Spleen (tissue), 11 donors: ENCODE data around the gene IRF6. TPM values are rescaled to one million over a fixed set of nuclear protein-coding genes. Genes with fewer than 3 reads are reported as not detected.

Source experiments
- DNase-seq: peaks from one replicate; pipeline ENCODE4 v3.0.0-alpha.2; 2020
- H3K27ac ChIP-seq, 8 donors: fragments of 200-600 bp; sonication (generic) in 7 of 8; 1 replicate in 4 of 8; 2 replicates in 4 of 8; pipeline versions ENCODE4 v1.5.0 to v1.8.0; 2016 to 2021; ENCODE audit warnings: inconsistent platforms in 4 of 8, mild to moderate bottlenecking in 4 of 8, moderate library complexity in 1 of 8
- H3K27me3 ChIP-seq, 7 donors: fragments of 200-600 bp; sonication (generic) in 6 of 7; replicated peaks in 1 of 7; 1 replicate in 4 of 7; 2 replicates in 3 of 7; pipeline versions ENCODE4 v1.5.0 to v1.8.0; 2016 to 2021; ENCODE audit warnings: inconsistent platforms in 3 of 7, mild to moderate bottlenecking in 1 of 7
- H3K36me3 ChIP-seq, 6 donors: fragments of 200-600 bp; sonication (generic) in 5 of 6; 1 replicate in 4 of 6; 2 replicates in 2 of 6; pipeline versions ENCODE4 v1.5.0 to v1.8.0; 2016 to 2021; ENCODE audit warnings: inconsistent platforms in 2 of 6
- H3K4me1 ChIP-seq, 6 donors: fragments of 200-600 bp; sonication (generic) in 5 of 6; 1 replicate in 3 of 6; 2 replicates in 3 of 6; pipeline versions ENCODE4 v1.5.0 to v1.8.0; 2016 to 2021; ENCODE audit warnings: inconsistent platforms in 3 of 6
- H3K4me3 ChIP-seq, 8 donors: fragments of 200-600 bp; sonication (generic) in 7 of 8; 1 replicate in 4 of 8; 2 replicates in 4 of 8; pipeline versions ENCODE4 v1.5.0 to v1.8.0; 2016 to 2021; ENCODE audit warnings: inconsistent platforms in 4 of 8, mild to moderate bottlenecking in 4 of 8, moderate library complexity in 2 of 8
- H3K9me3 ChIP-seq, 8 donors: fragments of 200-600 bp; sonication (generic) in 7 of 8; 1 replicate in 4 of 8; 2 replicates in 4 of 8; pipeline versions ENCODE4 v1.5.0 to v1.8.0; 2016 to 2021; ENCODE audit warnings: inconsistent platforms in 4 of 8
- POLR2A ChIP-seq, 3 donors: fragments of 450-650 bp; IDR thresholded peaks; one replicate each; pipeline ENCODE4 v1.5.1; 2017; ENCODE audit warnings: antibody characterized with exemption in 3 of 3, mild to moderate bottlenecking in 1 of 3
- POLR2AphosphoS5 ChIP-seq, 3 donors: sonication (generic); formaldehyde crosslinking; IDR thresholded peaks; one replicate each; pipeline ENCODE4 v1.5.1; 2017; ENCODE audit warnings: antibody characterized with exemption in 3 of 3
- WGBS, 5 donors: extraction: QIAGEN DNeasy Blood & Tissue Kit in 3 of 5; methylation state at CpG; one replicate each; pipeline versions ENCODE4 v1.1.5 to v1.1.7; 2013 to 2018; 5-methylcytosine and 5-hydroxymethylcytosine counted together
- intact Hi-C: fragments of 100-400 bp; cut with DNase I; formaldehyde crosslinking; loops from one replicate; pipeline ENCODE4 v1.15.0; 2023; ENCODE audit warnings: low total_unique reads
- polyA plus RNA-seq, 3 donors: library from polyadenylated mRNA; stranded (reverse); fragments of 200-250 nt; gene quantifications; one replicate each; pipeline ENCODE4 v1.2.1, GENCODE V29; 2013
- total RNA-seq, 7 donors: library from RNA; depleted of rRNA in 3 of 7; stranded (reverse); fragments of >200 nt in 3 of 7; fragmentation: NEBNext Ultra II Directional in 4 of 7; extraction: Animal tissue kit (Norgen Biotek cat#: 25700) in 4 of 7; gene quantifications; one replicate each; pipeline versions ENCODE4 v1.1.0 to v1.2.1, GENCODE V29; 2016 to 2021
- TF ChIP-seq, protein P1 (sequence below), 11 experiments: fragments of 200-600 bp in 7 of 11; fragments of 450-650 bp in 4 of 11; sonication (generic) in 4 of 11; IDR thresholded peaks in 8 of 11; conservative IDR thresholded peaks in 3 of 11; 1 replicate in 7 of 11; 2 replicates in 4 of 11; pipeline versions ENCODE4 v1.4.0 to v1.8.0; 2016 to 2021; ENCODE audit warnings: antibody characterized with exemption in 11 of 11, inconsistent platforms in 4 of 11, mild to moderate bottlenecking in 1 of 11
- donor health status: healthy with polysubstance abuse.
- donor health status: DM: no; HTN: no; CAD: no; lungs with moderate emphysema.
- donor health status: DM: no; HTN: no; CAD: no.
- donor health status: Bipolar disorder and iron deficiency.
- donor health status: healthy.
- donor health status: DM: no; HTN: no; CAD: no.
- donor health status: DM: yes; HTN: yes; CAD: no.

Gene IRF6
- total and polyA plus RNA-seq, 10 donors: 0.59 to 5.6 (median 3.4) TPM

DNA sequence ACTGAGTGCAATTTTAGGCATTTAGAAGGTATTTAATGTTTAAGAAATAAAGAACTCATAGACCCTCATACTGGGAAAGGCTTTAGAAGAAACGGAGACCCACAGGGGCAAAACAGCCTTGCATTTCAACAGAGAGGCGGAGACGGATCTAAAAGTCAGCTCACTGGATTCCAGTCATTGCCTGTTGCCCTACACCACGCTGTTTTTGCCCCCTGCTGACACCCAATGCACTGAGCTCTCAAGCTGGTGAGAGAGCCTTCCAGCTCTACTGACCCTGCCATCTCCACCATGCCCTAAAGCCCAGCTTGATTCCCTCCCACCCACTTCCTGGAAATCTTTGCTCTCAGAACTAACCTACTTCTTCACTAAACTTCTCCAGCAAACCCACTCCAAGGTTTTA is 57.3 kb downstream of the IRF6 start:
- Histone ChIP-seq H3K4me1 (peaks cover 13 to 71% (median 45%) of the 10 kb centered on the region in 6 donors), H3K36me3 (no peaks in the 10 kb centered on the region), H3K27ac (peak overlapping the region in 6 of 8 donors; percentile 26 to 85 (median 74)), H3K4me3 (no peak overlapping the region), H3K27me3 (no peaks in the 10 kb centered on the region), H3K9me3 (no peaks in the 10 kb centered on the region)
- TF ChIP-seq, protein P1, sequence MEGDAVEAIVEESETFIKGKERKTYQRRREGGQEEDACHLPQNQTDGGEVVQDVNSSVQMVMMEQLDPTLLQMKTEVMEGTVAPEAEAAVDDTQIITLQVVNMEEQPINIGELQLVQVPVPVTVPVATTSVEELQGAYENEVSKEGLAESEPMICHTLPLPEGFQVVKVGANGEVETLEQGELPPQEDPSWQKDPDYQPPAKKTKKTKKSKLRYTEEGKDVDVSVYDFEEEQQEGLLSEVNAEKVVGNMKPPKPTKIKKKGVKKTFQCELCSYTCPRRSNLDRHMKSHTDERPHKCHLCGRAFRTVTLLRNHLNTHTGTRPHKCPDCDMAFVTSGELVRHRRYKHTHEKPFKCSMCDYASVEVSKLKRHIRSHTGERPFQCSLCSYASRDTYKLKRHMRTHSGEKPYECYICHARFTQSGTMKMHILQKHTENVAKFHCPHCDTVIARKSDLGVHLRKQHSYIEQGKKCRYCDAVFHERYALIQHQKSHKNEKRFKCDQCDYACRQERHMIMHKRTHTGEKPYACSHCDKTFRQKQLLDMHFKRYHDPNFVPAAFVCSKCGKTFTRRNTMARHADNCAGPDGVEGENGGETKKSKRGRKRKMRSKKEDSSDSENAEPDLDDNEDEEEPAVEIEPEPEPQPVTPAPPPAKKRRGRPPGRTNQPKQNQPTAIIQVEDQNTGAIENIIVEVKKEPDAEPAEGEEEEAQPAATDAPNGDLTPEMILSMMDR (IDR thresholded peaks at IDR 0.05 in 8 of 11, conservative IDR thresholded peaks at IDR 0.05 in 3 of 11): no peak
- TF ChIP-seq POLR2AphosphoS5 (IDR thresholded peaks at IDR 0.05) (no peak), POLR2A (IDR thresholded peaks at IDR 0.05) (no peak)
- intact Hi-C loops: no loop called here
- no peak for DNase-seq
- WGBS, 5 donors: 66 to 86% (median 72%) methylated on average over 4 of the region's 4 CpGs

DNA sequence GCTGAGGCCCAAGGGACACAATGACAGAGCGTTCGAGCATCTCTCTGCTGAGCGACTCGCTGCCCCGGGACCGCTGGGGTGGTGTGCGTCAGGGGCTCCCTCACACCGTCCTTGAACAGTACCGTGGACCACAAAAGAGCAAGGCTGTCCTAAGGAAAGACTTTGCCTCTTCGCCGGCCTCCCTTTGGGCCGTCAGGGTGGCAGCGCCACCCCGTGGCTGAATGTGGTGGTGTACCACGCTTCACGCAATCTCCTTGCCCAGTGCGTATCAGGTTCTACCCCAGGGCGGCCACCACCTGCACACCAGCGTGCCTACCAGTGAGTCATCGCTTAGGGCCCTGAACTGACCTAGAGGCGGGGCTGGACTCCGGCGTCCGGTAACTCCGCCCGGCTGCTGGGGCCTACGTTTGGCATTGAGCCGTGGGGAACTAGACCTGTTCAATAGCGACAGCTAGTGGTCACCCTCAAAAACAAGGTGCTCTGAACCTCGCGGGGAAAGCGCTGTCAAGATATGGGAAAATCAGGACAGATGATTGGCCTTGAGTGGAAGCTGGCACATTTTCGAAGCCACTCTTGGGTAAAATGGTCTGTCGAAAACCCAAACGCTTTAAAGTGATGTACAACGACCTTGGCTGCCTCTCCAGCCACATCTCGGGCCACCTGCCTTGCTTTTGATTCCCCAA is 58.2 kb downstream of the IRF6 start:
- peaks cover 13 to 65% (median 45%) of the 10 kb centered on the region in 6 donors for H3K4me1 ChIP-seq
- TF ChIP-seq POLR2A (IDR thresholded peaks at IDR 0.05) (no peak), POLR2AphosphoS5 (IDR thresholded peaks at IDR 0.05) (peak; percentile 70 to 90 (median 79))
- TF ChIP-seq, protein P1 (IDR thresholded peaks at IDR 0.05 in 8 of 11, conservative IDR thresholded peaks at IDR 0.05 in 3 of 11): peak; percentile 87 to 99 (median 96)
- intact Hi-C loops: no loop called here
- H3K27me3 ChIP-seq: no peaks in the 10 kb centered on the region
- peak; percentile 97 for DNase-seq
- H3K36me3 ChIP-seq: no peaks in the 10 kb centered on the region
- H3K27ac ChIP-seq: peak overlapping the region in 7 of 8 donors; percentile 26 to 85 (median 69)
- WGBS, 5 donors: 13 to 15% (median 14%) methylated on average over 24 to 37 of the region's 37 CpGs
- peak overlapping the region; percentile 8 to 65 (median 26) for H3K4me3 ChIP-seq
- no peaks in the 10 kb centered on the region for H3K9me3 ChIP-seq

DNA sequence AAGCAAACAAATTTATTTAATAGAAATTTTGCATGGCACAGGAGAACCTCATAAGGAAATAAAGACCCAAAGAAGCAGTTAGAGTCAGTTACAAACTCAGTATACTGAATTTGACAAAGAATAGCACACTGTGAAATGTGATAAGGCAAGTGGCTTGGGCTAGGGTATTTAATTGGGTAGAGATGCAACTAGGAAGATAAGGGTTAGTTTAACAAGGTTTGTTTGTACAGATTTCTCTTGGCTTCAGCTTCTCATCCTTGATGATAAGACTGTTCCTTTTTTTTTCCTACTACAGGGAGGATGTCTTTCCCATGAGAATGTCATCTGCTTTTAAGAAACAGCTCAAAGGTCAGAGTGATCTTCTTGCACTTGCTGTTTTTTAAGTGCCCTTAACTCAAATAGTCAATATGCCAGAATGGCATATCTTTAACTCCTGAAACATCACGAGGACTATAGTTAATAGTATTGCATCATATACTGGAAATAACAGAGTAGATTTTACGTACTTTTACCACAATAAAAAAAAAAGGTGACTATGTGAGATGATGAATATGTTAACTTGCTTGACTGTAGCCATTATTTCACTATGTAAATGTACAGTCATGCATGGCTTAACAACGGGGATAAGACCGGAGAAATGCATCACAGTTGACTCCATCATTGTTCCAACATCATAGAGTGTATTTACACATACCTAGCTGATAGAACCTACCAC is 59.3 kb downstream of the IRF6 start:
- peak overlapping the region in 4 of 8 donors; percentile 55 to 85 (median 80) for H3K27ac ChIP-seq
- 64 to 79% (median 66%) methylated on average over 4 of the region's 4 CpGs for whole genome bisulfite sequencing, 5 donors
- no peaks in the 10 kb centered on the region for H3K27me3 ChIP-seq
- no peaks in the 10 kb centered on the region for H3K9me3 ChIP-seq
- no peak overlapping the region for H3K4me3 ChIP-seq
- intact Hi-C loops: no loop called here
- TF ChIP-seq, protein P1 (IDR thresholded peaks at IDR 0.05 in 8 of 11, conservative IDR thresholded peaks at IDR 0.05 in 3 of 11): peak in 1 of 11 experiments; percentile 18
- no peak for TF ChIP-seq POLR2AphosphoS5 (IDR thresholded peaks at IDR 0.05)
- no peak for TF ChIP-seq POLR2A (IDR thresholded peaks at IDR 0.05)
- no peak for DNase-seq
- H3K4me1 ChIP-seq: peaks cover 9 to 54% (median 36%) of the 10 kb centered on the region in 6 donors
- H3K36me3 ChIP-seq: no peaks in the 10 kb centered on the region

DNA sequence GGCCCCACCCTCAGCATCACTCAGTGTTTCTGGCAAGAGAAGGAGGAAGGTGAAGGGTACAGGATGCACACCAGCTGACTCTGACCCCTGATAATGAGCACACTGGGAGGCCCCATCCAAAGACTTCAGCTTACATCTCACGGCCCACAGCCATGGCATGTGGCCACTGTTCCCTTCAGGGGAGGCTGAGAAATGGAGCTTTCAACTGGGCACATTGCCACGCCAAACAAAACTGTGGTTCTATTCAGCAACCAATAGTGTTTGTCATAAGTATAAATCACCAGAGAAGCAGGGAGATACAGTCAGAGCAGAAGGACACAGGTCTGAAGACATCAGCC is 62.8 kb downstream of the IRF6 start:
- Histone ChIP-seq H3K27me3 (no peaks in the 10 kb centered on the region), H3K27ac (peak overlapping the region in 3 of 8 donors; percentile 49 to 59 (median 51)), H3K4me1 (peaks cover 2 to 20% (median 12%) of the 10 kb centered on the region in 6 donors), H3K9me3 (no peaks in the 10 kb centered on the region), H3K4me3 (no peak overlapping the region), H3K36me3 (no peaks in the 10 kb centered on the region)
- intact Hi-C loops: no loop called here
- TF ChIP-seq POLR2AphosphoS5 (IDR thresholded peaks at IDR 0.05): no peak
- TF ChIP-seq, protein P1 (IDR thresholded peaks at IDR 0.05 in 8 of 11, conservative IDR thresholded peaks at IDR 0.05 in 3 of 11): no peak
- TF ChIP-seq POLR2A (IDR thresholded peaks at IDR 0.05): no peak
- no peak for DNase-seq
- 64 to 77% (median 71%) methylated on average over 2 of the region's 2 CpGs for WGBS, 5 donors
